ENCODE results near the gene ZDHHC7.
"Not testable (repeated sequence)": the region's sequence is repeated elsewhere in the genome, so short reads cannot be mapped to it uniquely, and the experiment has no call there.

Gene ZDHHC7, protein sequence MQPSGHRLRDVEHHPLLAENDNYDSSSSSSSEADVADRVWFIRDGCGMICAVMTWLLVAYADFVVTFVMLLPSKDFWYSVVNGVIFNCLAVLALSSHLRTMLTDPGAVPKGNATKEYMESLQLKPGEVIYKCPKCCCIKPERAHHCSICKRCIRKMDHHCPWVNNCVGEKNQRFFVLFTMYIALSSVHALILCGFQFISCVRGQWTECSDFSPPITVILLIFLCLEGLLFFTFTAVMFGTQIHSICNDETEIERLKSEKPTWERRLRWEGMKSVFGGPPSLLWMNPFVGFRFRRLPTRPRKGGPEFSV

DNA sequence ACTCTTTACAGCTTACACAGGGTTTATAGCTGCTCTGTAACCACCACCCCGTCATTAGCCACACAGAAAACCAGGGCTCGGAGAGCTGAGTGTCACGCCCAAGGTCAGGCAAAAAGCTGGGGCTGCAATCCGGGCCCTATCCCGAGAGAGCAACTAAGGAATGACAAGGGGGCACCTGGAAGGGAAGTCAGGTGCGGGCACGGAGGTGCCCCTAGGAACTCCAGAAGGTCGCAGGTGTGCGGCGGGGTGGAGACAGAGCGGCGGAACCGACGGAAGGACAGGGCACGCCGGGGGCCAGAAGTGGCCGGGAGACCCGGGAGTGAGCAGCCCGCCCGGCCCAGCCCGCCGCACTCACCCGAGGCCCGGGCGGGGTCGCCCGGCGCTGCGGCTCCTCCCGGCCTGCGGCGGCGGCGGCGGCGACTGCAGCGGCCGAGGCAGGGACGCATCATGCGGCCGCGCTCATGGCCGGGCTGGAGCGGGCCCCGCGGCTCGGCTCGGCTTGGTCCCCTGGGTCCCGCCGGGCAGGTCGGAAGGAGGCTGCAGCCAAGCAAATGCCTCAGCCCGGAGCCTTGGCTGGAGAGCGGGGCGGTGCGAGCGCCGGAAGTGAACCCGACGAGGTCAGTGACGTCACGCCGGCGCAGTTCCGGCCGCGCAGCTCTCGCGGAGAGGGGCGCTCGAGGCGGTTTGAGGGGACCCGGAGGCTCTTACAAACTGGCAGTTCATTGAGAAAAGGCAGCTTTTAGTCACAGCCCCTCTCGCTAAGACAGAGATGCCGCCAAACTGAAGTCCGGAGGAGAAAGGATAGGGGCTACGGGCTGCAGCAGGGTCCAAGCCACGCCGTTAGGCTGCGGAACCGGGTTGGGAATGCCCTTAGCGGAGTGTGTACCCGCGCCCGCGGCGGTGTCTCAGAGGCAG lies at the start of gene ZDHHC7:
ZDHHC7 (minus strand) TSS at position 605 of the 915 bp plus-strand sequence. CDS start 20,917 bp downstream, outside the sequence.
- peak; percentile 90 for DNase-seq (ENCODE audit: low spot score)

DNA sequence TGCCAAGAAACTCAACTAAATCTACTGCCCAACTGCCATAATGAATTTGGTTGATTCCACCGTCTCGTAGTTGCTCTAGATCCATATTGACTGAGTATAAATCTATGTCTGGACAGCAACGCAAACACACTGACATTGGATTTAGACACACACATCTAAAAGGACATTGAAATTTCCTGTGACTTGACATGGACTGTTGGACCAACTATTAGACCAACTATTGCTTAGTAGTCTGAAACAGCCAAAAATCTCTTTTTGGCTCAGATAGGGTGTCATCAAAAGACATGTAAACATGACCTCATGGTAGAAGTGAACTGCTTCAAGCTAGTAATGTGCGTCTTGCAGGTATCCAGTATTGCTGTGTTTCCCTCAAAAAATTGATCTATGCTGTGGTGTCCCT lies 47.6 kb upstream of the ZDHHC7 start:
- DNase-seq (ENCODE audit: low spot score): no peak

DNA sequence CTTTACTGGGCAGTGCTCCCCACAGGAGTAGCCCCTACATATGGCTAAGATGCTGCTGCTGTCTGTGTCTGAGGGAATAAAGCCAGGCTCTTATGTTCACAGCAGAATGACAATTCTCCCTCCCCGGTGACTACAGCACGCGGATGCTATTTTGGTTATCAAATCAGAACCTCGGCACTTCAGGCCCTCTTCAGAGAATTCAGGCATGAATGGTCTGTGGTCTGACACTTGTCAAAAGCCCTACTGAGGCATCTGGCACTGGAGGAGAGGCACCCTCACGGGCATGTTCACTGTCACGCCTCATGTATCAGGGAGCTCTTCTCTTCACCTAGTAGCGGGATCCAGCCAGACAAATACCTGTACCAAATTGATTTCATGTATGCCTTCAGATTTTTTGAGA lies 46.6 kb upstream of the ZDHHC7 start:
- peak; percentile 34 for DNase-seq (ENCODE audit: low spot score)

DNA sequence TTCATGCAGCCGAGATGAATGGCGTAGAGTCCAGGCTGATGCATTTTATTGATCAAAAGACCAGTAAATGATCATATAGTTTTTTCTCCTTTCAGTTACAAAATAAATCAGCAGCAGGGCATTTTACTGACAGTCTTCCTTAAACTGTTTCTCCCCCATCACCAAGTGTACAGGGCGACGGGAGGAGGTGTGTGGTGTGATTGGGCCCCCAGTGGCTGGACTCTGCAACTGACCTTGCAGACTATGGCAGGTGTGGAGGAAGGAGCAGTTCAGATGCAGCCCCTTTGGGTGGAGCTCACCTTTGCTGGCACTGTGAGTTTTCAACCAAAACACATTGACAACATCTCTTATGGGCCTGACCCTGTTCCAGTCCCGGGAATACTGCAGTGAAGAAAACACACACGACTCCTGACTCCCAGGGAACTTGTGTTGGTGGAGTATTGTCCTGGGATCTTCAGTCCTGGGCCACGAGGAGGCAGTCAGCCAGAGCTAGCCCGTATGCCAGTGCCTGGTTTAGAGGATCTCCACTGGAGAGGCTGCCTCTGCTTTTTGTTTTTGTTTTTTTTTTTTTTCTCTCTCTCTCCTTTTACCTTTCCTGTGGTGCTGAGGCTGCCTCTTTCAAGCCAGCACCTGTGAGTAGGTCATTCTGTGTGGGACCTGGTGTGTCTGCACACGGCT lies 46.0 kb upstream of the ZDHHC7 start:
- DNase-seq (ENCODE audit: low spot score): no peak

DNA sequence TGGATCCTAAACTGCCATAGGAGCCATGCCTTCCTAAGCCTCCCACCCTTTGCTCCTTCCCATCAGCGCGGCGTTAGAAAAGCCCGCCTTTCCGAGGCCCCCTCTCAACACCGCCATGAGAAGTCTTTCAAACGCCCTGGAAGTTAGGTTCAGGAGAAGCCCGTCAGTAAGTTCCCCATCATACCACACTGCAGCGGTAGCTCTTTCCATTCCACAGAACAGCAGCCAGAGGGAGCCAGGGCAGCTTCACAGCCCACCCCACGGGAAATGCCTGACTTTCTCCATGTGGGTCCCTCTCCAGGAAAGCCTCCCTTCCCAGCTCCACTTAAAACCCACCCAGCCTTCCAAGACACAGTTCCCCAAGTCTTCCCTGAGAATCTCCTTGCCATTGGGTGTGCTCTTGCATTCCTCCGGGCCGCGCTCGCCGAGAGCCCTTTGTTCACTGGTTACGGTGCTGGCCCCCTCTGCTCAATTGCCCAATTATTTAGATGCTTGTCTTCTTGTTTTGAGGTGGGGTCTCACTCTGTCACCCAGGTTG lies 44.9 kb upstream of the ZDHHC7 start:
- no peak for DNase-seq (ENCODE audit: low spot score)

DNA sequence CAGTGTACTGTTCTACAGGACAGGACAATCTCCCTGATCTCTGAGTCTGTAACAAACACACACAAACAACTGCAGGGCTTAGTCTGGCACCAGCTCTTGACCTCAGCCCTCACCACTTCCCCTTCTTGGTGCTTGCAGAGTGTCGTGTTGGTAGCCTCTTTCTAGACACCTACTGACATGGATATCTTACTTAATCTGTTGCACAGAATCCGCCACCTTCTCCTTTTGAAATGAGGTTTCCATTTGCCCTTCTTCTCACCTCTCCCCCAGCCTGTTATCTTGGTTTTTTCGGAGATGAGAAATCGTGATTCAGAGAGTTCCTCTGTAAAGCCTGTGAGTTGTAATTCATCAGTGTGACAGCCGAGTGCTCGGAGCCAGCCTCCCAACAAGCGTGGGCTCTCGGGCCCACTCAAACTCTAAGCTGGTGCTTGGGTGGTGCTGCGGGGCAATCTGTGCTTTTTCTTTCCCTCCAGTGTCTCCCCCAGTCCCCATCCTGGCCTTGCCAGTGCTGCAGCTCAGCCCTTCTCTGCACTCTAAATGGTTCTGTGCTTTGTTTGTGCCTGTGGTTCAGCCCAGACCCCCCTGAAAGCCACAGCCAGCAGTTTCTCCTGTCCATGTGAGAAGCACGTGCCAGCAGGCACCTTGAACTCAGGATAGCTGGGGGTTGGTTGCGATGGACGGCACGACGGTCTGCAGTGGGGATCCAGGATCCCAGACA lies 44.3 kb upstream of the ZDHHC7 start:
- peak; percentile 13 for DNase-seq (ENCODE audit: low spot score)

DNA sequence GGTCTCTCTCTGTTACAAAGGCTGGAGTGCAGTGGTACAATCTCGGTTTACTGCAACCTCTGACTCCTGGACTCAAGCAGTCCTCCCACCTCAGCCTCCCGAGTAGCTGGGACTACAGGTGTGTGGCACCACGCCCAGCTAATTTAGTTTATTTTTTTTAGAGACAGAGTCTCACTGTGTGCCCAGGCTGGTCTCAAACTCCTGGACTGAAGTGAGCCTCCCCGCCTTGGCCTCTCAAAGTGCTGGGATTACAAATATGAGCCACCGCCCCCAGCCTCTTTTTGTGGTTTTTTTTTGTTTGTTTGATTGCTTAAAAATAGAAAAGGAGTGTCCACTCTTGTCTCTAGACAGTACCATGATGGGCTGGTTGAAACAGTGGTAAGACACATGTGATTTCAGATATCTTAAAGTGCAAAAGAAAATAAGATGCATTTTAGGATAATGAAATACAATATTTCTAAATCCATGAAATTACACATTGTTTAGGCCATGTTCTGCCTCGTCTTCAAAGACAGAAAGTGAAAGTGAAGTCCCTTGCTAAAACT lies 43.7 kb upstream of the ZDHHC7 start:
- DNase-seq (ENCODE audit: low spot score): no peak

DNA sequence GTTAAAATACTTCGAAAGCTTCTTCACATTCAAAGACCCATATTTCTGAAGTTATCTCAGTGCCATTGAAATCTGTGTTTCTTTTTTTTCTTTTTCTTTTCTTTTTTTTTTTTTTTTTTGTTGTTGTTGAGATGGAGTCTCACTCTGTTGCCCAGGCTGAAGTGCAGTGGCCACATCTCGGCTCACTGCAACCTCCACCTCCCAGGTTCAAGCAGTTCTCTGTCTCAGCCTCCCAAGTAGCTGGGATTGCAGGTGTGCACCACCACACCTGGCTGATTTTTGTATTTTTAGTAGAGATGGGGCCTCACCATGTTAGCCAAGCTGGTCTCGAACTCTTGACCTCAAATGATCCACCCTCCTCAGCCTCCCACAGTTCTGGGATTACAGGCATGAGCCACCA lies 43.0 kb upstream of the ZDHHC7 start:
- DNase-seq (ENCODE audit: low spot score): not testable (repeated sequence)

DNA sequence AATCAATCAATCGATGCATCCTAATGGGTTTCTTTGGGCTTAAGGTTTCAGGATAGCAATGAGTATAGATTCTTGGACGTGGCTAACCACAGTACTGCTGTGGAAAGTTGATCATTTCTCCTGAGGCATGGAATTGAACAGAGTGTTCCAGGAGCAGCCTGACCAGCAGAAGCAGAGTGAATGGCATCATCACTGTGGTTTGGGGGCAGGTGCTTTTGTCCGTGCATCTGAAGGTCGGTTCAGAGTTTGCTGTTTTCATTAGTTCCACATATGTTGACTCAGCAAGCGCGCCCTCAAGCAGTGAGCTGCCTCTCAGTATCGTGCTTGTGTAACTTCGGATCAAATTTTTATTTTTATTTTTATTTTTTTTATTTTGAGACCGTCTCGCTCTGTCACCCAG lies 41.2 kb upstream of the ZDHHC7 start:
- DNase-seq (ENCODE audit: low spot score): no peak

DNA sequence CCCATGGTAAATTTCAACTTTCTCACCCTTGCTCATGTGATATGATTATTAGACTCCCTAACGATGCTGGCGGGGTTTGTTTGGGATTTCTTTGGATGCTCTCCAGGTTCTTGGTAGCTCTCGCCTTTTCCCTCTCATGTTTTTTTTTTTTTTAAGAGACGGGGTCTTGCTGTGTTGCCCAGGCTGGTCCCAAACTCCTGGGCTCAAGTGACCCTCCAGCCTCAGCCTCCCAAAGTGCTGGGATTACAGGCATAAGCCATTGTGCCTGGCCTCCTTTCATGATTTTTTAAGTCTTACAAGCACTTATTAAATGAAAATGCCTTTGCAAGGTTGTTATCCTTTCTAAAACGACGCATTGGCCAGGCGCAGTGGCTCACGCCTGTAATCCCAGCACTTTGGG lies 40.3 kb upstream of the ZDHHC7 start:
- no peak for DNase-seq (ENCODE audit: low spot score)

DNA sequence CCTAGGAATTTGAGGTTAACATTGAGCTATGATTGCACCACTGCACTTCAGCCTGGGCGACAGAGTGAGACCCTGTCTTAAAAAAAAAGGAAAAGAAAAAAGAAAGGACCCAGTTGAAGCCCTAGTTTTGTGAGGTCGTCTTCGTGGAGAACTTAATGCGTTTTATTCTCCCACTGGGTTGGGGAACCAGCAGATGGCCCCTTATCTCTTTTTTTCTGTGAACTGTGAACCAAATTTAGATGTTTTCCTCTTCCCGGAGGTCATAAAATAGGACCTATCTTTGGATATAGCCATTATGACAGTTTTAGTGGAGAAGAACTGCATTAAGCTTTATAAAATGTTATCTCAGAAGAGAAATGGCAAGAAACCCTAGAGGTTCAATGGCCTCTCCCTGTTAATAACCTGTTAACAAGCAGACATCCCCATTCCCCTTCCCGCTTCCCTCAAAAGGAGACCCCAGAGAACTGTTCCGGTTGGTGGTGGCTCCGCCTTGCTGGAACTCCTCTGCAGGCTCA lies 39.8 kb upstream of the ZDHHC7 start:
- no peak for DNase-seq (ENCODE audit: low spot score)

DNA sequence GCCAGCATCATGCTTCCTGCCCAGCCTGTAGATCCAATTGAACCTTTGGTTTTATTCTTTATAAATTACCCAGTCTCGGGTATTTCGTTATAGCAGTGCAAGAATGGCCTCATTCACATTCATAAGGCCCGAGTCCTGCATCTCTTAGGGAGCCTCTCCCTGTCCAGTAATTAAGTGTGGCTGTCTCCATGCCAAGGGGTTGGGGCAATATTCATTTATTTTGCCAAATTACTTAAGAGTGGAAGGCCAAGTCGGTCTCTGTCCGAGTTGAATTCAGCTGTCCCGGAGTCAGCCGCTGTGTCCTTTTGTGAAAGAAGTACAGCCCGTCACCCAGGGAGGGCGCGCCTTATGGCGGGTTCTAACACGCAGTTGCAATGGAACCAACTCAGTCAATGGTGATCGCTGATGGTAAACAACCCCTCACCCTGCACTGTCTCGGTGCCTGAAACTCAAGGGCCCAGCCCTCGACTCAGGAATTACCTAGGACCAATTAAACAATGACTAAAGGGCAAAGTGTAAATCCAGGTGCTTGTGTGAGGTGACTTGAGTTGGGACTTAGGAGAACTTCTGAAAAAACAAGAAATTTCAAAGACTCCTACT lies 38.5 kb upstream of the ZDHHC7 start:
- no peak for DNase-seq (ENCODE audit: low spot score)

DNA sequence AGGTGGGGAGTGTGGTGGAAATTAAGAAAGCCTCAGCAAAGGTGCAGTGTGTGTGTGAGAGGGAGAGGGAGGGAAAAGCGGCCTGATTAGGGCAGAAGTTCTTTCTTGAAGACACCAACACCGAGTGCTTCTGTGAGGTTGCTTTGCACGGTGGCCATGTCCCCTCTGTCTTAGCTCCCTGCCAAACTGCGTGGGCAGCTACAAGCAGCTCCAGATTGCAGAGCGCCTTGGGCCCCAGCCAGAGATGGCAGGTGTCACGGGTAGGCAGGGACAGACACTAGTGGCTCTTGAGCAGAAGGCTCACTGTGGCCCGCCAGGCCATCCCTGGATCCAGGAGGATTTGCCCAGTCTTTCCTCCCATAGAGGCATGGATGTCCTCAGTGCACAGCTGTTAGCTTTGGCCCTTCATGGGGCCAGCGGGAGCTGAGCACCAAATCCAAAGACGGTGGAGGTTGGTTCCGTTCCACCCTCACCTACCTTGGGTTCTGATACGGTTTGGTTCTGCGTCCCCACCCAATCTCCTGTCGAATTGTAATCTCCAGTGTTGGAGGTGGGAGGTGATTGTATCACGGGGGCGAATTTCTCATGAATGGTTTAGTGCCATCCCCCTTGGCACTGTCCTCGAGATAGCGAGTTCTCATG lies 37.7 kb upstream of the ZDHHC7 start:
- no peak for DNase-seq (ENCODE audit: low spot score)

DNA sequence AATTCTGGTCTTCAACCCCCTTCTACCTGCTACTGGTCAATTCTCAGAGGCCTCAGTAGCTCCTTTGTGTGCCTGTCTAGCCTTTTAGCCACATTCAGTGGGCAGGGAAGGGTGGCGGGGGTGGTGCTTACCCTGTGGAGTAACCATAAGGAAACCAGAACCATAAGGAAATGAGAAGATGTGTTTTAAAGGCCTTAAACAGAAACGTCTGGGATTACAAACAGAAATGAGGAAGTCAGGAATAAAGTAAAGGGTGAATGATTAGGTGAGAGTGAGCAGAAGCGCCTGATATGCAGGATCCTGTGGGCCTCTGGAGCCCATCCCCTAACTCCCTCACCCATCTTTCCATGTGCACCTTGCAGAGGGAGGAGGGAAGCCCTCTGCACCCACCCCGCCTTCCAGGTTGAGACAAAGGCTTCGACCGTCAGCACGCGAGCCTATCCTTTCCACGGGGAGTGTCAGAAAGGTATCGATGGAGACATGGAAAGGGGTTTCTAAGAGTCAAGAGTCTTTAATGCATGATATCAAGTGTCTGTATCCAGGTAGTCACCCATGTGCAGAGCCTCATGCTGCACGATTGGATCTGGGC lies 36.6 kb upstream of the ZDHHC7 start:
- no peak for DNase-seq (ENCODE audit: low spot score)

DNA sequence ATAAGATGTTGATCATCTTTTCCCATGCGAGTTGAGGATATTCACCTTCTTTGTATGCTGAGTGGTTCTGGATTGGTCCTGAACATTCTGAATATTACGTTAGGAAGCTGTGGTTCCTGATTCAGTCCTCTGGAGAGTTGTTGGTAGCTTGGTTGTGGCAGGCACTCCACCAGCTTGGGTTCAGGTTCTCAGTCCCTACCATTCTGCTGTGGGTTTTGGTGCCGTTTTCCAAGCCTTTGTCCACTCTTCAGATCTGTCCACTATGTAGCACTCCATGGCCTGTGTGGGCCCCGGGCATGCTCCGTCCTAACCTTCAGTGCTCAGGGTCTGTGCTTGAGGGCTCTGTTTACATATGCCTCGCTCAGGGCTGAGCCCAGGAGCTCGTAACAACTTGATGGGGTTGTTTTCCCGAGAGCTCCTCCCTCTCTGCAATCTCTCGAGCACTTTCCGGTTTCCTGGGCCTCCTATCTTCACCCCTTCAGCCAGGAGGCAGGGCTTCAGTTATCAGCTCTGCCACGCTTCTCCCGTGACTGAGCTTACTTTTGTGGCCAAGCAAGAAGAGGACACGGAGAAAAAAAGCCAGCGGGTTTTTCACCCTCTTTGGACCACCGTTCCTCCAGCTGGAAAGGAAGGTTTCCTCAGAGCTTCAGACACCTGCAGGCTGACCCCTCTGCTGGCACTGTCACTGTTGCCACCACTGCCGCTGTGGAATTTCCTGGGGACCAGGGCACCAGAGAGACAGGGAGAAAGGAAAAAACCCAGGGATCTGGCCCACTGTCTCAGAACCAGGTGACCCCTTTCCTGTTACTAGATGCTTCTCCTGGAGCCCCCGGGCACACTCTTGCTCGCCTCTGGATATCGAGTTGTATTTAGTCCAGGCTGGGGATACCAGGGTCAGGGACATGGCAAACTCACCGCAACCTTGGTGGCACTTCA lies 35.9 kb upstream of the ZDHHC7 start:
- no peak for DNase-seq (ENCODE audit: low spot score)

DNA sequence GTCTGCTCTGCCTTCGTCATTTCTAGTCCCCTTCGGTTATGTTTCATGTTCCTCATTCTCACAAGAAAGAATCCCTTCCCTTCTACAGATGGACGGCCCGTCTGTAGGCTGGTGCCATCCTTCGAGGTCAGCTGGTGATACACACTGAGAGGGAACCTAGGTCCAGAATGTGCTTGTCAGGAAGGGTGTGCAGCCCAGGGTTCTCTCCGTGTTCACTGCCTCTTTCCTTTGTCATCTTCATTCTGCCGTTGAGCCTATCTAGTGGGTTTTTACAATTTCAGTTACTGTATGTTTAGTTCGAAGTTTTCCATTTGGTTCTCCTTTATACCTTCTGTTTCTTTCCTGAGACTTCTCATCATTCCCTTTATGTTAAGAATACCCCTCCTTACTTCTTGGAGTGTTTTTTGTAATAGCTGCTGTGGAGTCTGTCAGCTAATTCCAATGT lies 35.2 kb upstream of the ZDHHC7 start:
- DNase-seq (ENCODE audit: low spot score): no peak

DNA sequence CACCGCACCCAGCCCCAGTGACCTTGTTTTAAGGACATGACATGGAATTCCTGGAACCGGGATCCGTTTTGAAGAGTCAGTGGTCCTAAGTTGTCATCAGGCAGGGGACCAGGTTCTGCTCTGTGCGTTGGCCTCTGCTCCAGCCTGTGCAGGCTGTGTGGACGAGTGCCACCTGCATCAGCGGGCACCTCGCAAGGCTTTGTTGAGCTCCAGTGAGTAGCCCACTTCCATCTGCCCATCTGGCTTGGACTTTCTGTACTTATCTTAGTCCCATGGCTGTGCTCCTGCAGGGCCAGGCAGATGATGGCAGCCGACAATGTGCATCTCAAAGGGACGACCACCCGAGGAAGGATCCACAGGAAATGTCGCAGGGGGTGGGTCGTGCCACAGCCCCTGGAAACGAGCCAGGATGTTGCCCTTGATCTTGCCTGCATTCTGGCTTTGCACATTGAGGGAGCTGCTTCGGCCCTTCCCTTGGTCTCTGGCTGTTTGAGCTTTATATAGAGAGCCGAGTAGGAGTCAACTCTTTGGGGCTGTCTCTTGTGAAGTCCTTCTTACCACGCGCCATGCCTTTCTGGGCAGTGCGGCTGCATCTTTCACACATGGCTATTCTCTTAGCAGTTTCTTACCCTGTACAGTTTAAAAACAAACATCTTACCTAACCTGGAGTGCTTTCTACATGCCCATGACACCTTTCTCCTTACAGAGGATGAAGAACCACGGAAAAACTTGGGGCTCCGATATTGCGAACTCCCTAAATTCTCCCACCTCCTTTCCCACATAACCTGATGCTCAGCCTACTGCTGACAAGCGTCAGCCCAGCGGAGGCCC lies 34.5 kb upstream of the ZDHHC7 start:
- no peak for DNase-seq (ENCODE audit: low spot score)

DNA sequence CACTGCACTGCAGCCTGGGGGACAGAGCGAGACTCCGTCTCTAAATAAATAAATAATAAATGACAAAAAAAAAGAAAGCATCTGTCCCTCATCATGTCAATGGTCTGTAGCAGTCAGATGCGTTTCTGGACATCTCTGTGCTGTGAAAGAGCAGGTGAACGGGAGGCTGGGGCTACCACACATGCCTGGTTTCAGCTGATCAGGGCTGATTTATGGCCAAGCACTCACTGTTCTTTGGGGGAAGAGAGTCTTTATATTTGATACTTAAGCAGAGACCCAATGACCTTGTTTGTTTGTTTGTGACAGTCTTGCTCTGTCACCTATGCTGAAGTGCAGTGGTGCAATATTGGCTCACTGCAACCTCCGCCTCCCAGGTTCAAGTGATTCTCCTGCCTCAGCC lies 33.7 kb upstream of the ZDHHC7 start:
- DNase-seq (ENCODE audit: low spot score): no peak
